ENCODE data around the gene HS3ST3A1.

HS3ST3A1 gene

GRCh38 chr17:13465678-13466077, 136.1 kb downstream of the HS3ST3A1 start:
- Histone ChIP-seq H3K4me2 (ENCODE audit: low read length) (no peak overlapping the region), H3K9me3 (ENCODE audit: control insufficient read depth, low read length) (no peaks in the 10 kb centered on the region), H3K79me2 (no peaks in the 10 kb centered on the region), H3K4me3 (ENCODE audit: low read depth, low read length) (no peak overlapping the region), H3K27me3 (ENCODE audit: control insufficient read depth, insufficient read depth, low read length) (no peaks in the 10 kb centered on the region), H3K4me1 (no peaks in the 10 kb centered on the region), H3K36me3 (ENCODE audit: control insufficient read depth, insufficient read depth, low read length) (no peaks in the 10 kb centered on the region), H2AFZ (no peak overlapping the region), H3K9ac (no peak overlapping the region), H3K27ac (no peak overlapping the region)
- TF ChIP-seq, protein P1, sequence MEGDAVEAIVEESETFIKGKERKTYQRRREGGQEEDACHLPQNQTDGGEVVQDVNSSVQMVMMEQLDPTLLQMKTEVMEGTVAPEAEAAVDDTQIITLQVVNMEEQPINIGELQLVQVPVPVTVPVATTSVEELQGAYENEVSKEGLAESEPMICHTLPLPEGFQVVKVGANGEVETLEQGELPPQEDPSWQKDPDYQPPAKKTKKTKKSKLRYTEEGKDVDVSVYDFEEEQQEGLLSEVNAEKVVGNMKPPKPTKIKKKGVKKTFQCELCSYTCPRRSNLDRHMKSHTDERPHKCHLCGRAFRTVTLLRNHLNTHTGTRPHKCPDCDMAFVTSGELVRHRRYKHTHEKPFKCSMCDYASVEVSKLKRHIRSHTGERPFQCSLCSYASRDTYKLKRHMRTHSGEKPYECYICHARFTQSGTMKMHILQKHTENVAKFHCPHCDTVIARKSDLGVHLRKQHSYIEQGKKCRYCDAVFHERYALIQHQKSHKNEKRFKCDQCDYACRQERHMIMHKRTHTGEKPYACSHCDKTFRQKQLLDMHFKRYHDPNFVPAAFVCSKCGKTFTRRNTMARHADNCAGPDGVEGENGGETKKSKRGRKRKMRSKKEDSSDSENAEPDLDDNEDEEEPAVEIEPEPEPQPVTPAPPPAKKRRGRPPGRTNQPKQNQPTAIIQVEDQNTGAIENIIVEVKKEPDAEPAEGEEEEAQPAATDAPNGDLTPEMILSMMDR (IDR thresholded peaks at IDR 0.05), result no peak

DNA sequence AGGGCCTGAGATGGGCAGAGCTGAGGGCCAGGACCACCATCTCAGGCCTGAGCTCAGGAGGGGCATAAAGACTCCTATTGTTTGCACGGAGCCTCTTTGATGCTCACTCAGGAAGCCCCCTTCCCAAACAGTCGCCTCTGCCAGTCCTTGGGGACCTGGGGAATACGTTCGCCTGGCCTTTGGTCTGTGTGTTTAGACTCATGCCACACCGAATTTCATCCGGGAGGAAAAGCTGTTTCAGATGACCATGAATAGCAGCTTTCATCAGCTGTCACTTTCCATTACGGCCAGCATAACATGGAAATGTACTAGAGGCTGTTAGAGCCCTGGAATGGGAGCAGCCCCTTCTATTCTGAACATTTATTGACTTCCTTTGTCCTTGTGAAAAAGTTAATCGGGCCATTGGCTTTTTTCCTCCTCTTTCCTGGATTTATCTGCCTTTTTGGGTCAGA, 139.0 kb downstream of the HS3ST3A1 start:
- TF ChIP-seq, protein P1 (IDR thresholded peaks at IDR 0.05), result no peak
- H3K27ac ChIP-seq, result no peak overlapping the region

DNA sequence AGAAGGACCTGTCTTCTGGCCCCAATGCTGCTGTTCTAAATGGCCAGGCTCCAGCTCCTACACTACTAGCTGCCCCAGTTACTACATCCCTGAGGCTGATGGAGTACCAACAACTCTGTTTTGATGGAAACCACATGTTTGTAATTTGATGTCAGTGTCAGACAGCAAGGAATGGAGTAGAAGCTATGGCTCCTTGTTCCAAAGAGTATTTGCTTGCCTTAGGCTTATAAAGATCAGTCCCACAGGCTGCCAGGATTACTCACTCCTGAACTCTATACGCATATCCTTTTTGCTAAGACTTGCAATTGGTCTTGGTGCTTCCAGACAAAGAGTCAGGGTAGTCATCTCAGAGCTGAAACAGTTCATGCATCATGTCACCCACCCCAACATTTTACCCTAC, 139.6 kb downstream of the HS3ST3A1 start:
- Histone ChIP-seq H3K4me2 (ENCODE audit: low read length) (no peak overlapping the region), H3K4me3 (ENCODE audit: low read depth, low read length) (no peak overlapping the region), H3K79me2 (no peaks in the 10 kb centered on the region), H3K36me3 (ENCODE audit: control insufficient read depth, insufficient read depth, low read length) (no peaks in the 10 kb centered on the region), H3K9me3 (ENCODE audit: control insufficient read depth, low read length) (no peaks in the 10 kb centered on the region), H2AFZ (no peak overlapping the region), H3K27me3 (ENCODE audit: control insufficient read depth, insufficient read depth, low read length) (no peaks in the 10 kb centered on the region), H3K4me1 (no peaks in the 10 kb centered on the region), H3K27ac (no peak overlapping the region), H3K9ac (no peak overlapping the region)
- TF ChIP-seq, protein P1 (IDR thresholded peaks at IDR 0.05), result no peak

More for the DNA sequence above, 139.0 kb downstream of the HS3ST3A1 start:
- H3K9me3 ChIP-seq (ENCODE audit: control insufficient read depth, low read length), result no peaks in the 10 kb centered on the region
- H3K4me1 ChIP-seq, result no peaks in the 10 kb centered on the region
- no peaks in the 10 kb centered on the region for H3K36me3 ChIP-seq (ENCODE audit: control insufficient read depth, insufficient read depth, low read length)
- H3K79me2 ChIP-seq, result no peaks in the 10 kb centered on the region
- H3K9ac ChIP-seq, result no peak overlapping the region
- H3K4me3 ChIP-seq (ENCODE audit: low read depth, low read length), result no peak overlapping the region
- H2AFZ ChIP-seq, result no peak overlapping the region
- H3K4me2 ChIP-seq (ENCODE audit: low read length), result no peak overlapping the region
- H3K27me3 ChIP-seq (ENCODE audit: control insufficient read depth, insufficient read depth, low read length), result no peaks in the 10 kb centered on the region

GRCh38 chr17:13460261-13461000, 141.3 kb downstream of the HS3ST3A1 start:
- Histone ChIP-seq H3K79me2 (no peaks in the 10 kb centered on the region), H3K36me3 (ENCODE audit: control insufficient read depth, insufficient read depth, low read length) (no peaks in the 10 kb centered on the region), H3K27ac (no peak overlapping the region), H2AFZ (no peak overlapping the region), H3K9ac (no peak overlapping the region), H3K4me1 (no peaks in the 10 kb centered on the region), H3K27me3 (ENCODE audit: control insufficient read depth, insufficient read depth, low read length) (no peaks in the 10 kb centered on the region), H3K9me3 (ENCODE audit: control insufficient read depth, low read length) (no peaks in the 10 kb centered on the region), H3K4me3 (ENCODE audit: low read depth, low read length) (no peak overlapping the region), H3K4me2 (ENCODE audit: low read length) (no peak overlapping the region)
- TF ChIP-seq, protein P1 (IDR thresholded peaks at IDR 0.05), result no peak

GRCh38 chr17:13457783-13458182, 143.9 kb downstream of the HS3ST3A1 start:
- Histone ChIP-seq H3K27ac (no peak overlapping the region), H3K4me3 (ENCODE audit: low read depth, low read length) (no peak overlapping the region)
- TF ChIP-seq, protein P1 (IDR thresholded peaks at IDR 0.05), result no peak

More at GRCh38 chr17:13457783-13458182, 143.9 kb downstream of the HS3ST3A1 start:
- Histone ChIP-seq H3K36me3 (ENCODE audit: control insufficient read depth, insufficient read depth, low read length) (no peaks in the 10 kb centered on the region), H2AFZ (no peak overlapping the region), H3K27me3 (ENCODE audit: control insufficient read depth, insufficient read depth, low read length) (no peaks in the 10 kb centered on the region), H3K79me2 (no peaks in the 10 kb centered on the region), H3K4me2 (ENCODE audit: low read length) (no peak overlapping the region), H3K9ac (no peak overlapping the region), H3K9me3 (ENCODE audit: control insufficient read depth, low read length) (no peaks in the 10 kb centered on the region), H3K4me1 (no peaks in the 10 kb centered on the region)
